Breast epithelium (tissue), 4 donors: Measurements from ENCODE around the gene NEDD8. TPM values are rescaled to one million over a fixed set of nuclear protein-coding genes. Genes with fewer than 3 reads are reported as not detected.

Experiments used
- DNase-seq, 2 donors: peaks; one replicate each; pipeline ENCODE4 v3.0.0-alpha.2; 2019; ENCODE audit warnings: low spot score in 2 of 2
- H3K27ac ChIP-seq, 2 donors: fragments of 200-600 bp; sonication (generic) in 1 of 2; one replicate each; pipeline ENCODE4 v1.5.1; 2016 to 2019; ENCODE audit warnings: mild to moderate bottlenecking in 1 of 2
- H3K27me3 ChIP-seq, 2 donors: fragments of 200-600 bp; sonication (generic) in 1 of 2; one replicate each; pipeline versions ENCODE4 v1.5.1 to v1.6.0; 2017 to 2019; ENCODE audit warnings: control low read depth in 1 of 2, mild to moderate bottlenecking in 1 of 2
- H3K36me3 ChIP-seq: fragments of 200-600 bp; one replicate; pipeline ENCODE4 v1.5.1; 2019
- H3K4me1 ChIP-seq, 2 donors: fragments of 200-600 bp; sonication (generic); one replicate each; pipeline ENCODE4 v1.5.1; 2016 to 2019; ENCODE audit warnings: control low read depth in 1 of 2
- H3K4me3 ChIP-seq, 3 donors: fragments of 200-600 bp; sonication (generic); 1 replicate in 2 of 3; 2 replicates in 1 of 3; pipeline ENCODE4 v1.5.1; 2016 to 2019; ENCODE audit warnings: mild to moderate bottlenecking in 3 of 3, moderate library complexity in 2 of 3
- H3K9me3 ChIP-seq, 2 donors: fragments of 200-600 bp; sonication (generic) in 1 of 2; one replicate each; pipeline ENCODE4 v1.5.1; 2016 to 2019; ENCODE audit warnings: control low read depth in 1 of 2
- CTCF ChIP-seq, 3 donors: fragments of 450-650 bp; IDR thresholded peaks; one replicate each; pipeline ENCODE4 v1.5.1; 2016 to 2017; ENCODE audit warnings: antibody characterized with exemption in 3 of 3, mild to moderate bottlenecking in 3 of 3, moderate library complexity in 3 of 3
- POLR2A ChIP-seq: fragments of 450-650 bp; IDR thresholded peaks from one replicate; pipeline ENCODE4 v1.6.1; 2016; ENCODE audit warnings: antibody characterized with exemption, mild to moderate bottlenecking, moderate library complexity
- POLR2AphosphoS5 ChIP-seq, 3 donors: sonication (generic); formaldehyde crosslinking; IDR thresholded peaks; one replicate each; pipeline ENCODE4 v1.6.1; 2017; ENCODE audit warnings: antibody characterized with exemption in 3 of 3
- intact Hi-C: fragments of 100-400 bp; cut with DNase I; formaldehyde crosslinking; loops from one replicate; pipeline ENCODE4 v1.15.1; 2023; ENCODE audit warnings: low total_unique reads
- total RNA-seq, 3 donors: library from RNA; depleted of rRNA; stranded (reverse); fragments of >200 nt; gene quantifications; one replicate each; pipeline ENCODE4 v1.1.0, GENCODE V29; 2016

NEDD8 gene
- total RNA-seq, 3 donors from 2014 or later, result 118 to 165 (median 150) TPM

DNA sequence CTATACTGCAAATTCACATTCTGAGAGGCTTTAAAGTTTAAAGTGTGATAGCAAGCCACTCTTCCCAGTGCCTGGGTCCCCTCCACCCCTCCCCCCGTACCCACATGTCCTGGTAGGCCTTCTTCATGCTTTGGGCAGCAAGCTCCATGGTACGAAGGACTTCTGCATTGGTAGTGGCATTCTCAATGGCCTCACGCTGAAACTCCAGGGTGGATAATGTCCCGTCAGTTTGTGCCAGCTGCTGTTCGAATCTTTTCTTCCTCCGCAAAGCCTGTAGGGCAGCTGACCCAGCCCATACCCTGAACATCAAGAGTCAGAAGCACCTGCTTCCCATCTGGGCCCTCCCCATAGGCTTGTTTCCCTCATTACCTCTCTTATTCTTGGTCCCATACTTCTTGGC, 20.9 kb downstream of the NEDD8 start:
- Histone ChIP-seq H3K9me3 (no peaks in the 10 kb centered on the region), H3K36me3 (no peaks in the 10 kb centered on the region), H3K27me3 (no peaks in the 10 kb centered on the region), H3K27ac (no peak overlapping the region), H3K4me1 (peaks cover 0 to 10% of the 10 kb centered on the region in 2 donors), H3K4me3 (no peak overlapping the region)
- DNase-seq, result no peak
- intact Hi-C loops, result no loop called here
- no peak for TF ChIP-seq POLR2AphosphoS5 (IDR thresholded peaks at IDR 0.05)
- TF ChIP-seq POLR2A, result no peak
- TF ChIP-seq CTCF (IDR thresholded peaks at IDR 0.05), result no peak

DNA sequence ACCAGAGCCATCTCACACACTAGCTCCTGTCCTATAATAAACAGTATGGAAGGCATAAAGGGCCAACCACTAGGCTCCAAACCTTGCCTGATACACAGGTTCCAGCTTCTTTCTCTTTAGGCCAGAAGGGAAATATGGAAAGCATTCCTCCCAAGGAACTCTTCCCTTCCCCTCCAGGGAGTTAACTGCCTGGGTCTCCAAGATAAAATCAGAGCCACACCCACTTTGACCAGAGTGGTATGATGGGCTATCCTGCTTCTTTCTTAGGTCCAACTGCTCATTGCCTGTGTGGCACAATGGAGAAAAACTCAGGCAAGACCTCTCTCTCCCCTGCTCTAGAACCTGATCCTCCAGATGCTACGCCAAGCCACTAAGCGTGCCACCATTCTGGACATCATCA, 24.5 kb downstream of the NEDD8 start:
- Histone ChIP-seq H3K36me3 (no peaks in the 10 kb centered on the region), H3K9me3 (no peaks in the 10 kb centered on the region), H3K27ac (no peak overlapping the region), H3K4me1 (no peaks in the 10 kb centered on the region), H3K4me3 (no peak overlapping the region), H3K27me3 (no peaks in the 10 kb centered on the region)
- TF ChIP-seq CTCF (IDR thresholded peaks at IDR 0.05) (no peak), POLR2AphosphoS5 (IDR thresholded peaks at IDR 0.05) (no peak), POLR2A (no peak)
- intact Hi-C loops, result no loop called here
- DNase-seq, result no peak

- TF ChIP-seq CTCF (IDR thresholded peaks at IDR 0.05) (no peak), POLR2A (no peak), POLR2AphosphoS5 (IDR thresholded peaks at IDR 0.05) (no peak)
- no peak overlapping the region for H3K27ac ChIP-seq
- no peaks in the 10 kb centered on the region for H3K27me3 ChIP-seq
- no peaks in the 10 kb centered on the region for H3K4me1 ChIP-seq
- intact Hi-C loops, result no loop called here
- H3K4me3 ChIP-seq, result no peak overlapping the region
- no peak for DNase-seq
- no peaks in the 10 kb centered on the region for H3K36me3 ChIP-seq
- no peaks in the 10 kb centered on the region for H3K9me3 ChIP-seq
Measured at GRCh38 chr14:24207104-24207551, 25.0 kb downstream of the NEDD8 start.

GRCh38 chr14:24206260-24207103, 25.7 kb downstream of the NEDD8 start:
- Histone ChIP-seq H3K36me3 (no peaks in the 10 kb centered on the region), H3K9me3 (no peaks in the 10 kb centered on the region), H3K27ac (no peak overlapping the region), H3K27me3 (no peaks in the 10 kb centered on the region), H3K4me3 (no peak overlapping the region), H3K4me1 (no peaks in the 10 kb centered on the region)
- TF ChIP-seq POLR2A (no peak), CTCF (IDR thresholded peaks at IDR 0.05) (no peak), POLR2AphosphoS5 (IDR thresholded peaks at IDR 0.05) (no peak)
- intact Hi-C loops, result no loop called here
- no peak for DNase-seq
